Neuron (in vitro differentiated cells): ENCODE measurements around the gene MYDGF.

Experiments
- H2AFZ ChIP-seq: one replicate; pipeline ENCODE4 v1.6.1; 2013; ENCODE audit warnings: low read depth, mild to moderate bottlenecking, inconsistent platforms, low read length, moderate library complexity
- H3K27me3 ChIP-seq: one replicate; pipeline ENCODE4 v1.6.1; 2013; ENCODE audit warnings: low read length; ENCODE audit not compliant: insufficient read depth
- H3K36me3 ChIP-seq: one replicate; pipeline ENCODE4 v1.6.1; 2013; ENCODE audit warnings: low read length; ENCODE audit not compliant: insufficient read depth
- H3K4me1 ChIP-seq: one replicate; pipeline ENCODE4 v1.6.1; 2013; ENCODE audit warnings: low read length; ENCODE audit not compliant: insufficient read depth
- H3K4me3 ChIP-seq: 2 replicates; pipeline ENCODE4 v1.5.1; 2013; ENCODE audit warnings: mild to moderate bottlenecking, low read length, moderate library complexity
- H3K9me3 ChIP-seq: one replicate; pipeline ENCODE4 v1.6.1; 2013; ENCODE audit warnings: low read length

MYDGF gene

GRCh38 chr19:4707956-4708650 is 38.0 kb upstream of the MYDGF start:
- H3K36me3 ChIP-seq = peaks cover 59% of the 10 kb centered on the region
- no peak overlapping the region for H3K4me3 ChIP-seq
- H3K27me3 ChIP-seq = no peaks in the 10 kb centered on the region
- H3K4me1 ChIP-seq = no peaks in the 10 kb centered on the region
- H3K9me3 ChIP-seq = no peaks in the 10 kb centered on the region
- H2AFZ ChIP-seq = no peak overlapping the region

GRCh38 chr19:4707322-4707721 is 37.2 kb upstream of the MYDGF start:
- H3K4me3 ChIP-seq = no peak overlapping the region
- no peaks in the 10 kb centered on the region for H3K27me3 ChIP-seq
- no peak overlapping the region for H2AFZ ChIP-seq
- no peaks in the 10 kb centered on the region for H3K9me3 ChIP-seq
- peaks cover 56% of the 10 kb centered on the region for H3K36me3 ChIP-seq
- no peaks in the 10 kb centered on the region for H3K4me1 ChIP-seq

GRCh38 chr19:4705413-4706131 is 35.4 kb upstream of the MYDGF start:
- peaks cover 58% of the 10 kb centered on the region for H3K36me3 ChIP-seq
- no peaks in the 10 kb centered on the region for H3K4me1 ChIP-seq
- no peaks in the 10 kb centered on the region for H3K9me3 ChIP-seq
- no peak overlapping the region for H2AFZ ChIP-seq
- H3K4me3 ChIP-seq = no peak overlapping the region
- H3K27me3 ChIP-seq = no peaks in the 10 kb centered on the region

GRCh38 chr19:4704317-4704673 is 34.2 kb upstream of the MYDGF start:
- Histone ChIP-seq H3K9me3 (no peaks in the 10 kb centered on the region), H3K36me3 (peaks cover 59% of the 10 kb centered on the region), H3K4me3 (no peak overlapping the region), H3K4me1 (no peaks in the 10 kb centered on the region), H2AFZ (no peak overlapping the region), H3K27me3 (no peaks in the 10 kb centered on the region)

- peaks cover 60% of the 10 kb centered on the region for H3K36me3 ChIP-seq
- no peak overlapping the region for H3K4me3 ChIP-seq
- no peak overlapping the region for H2AFZ ChIP-seq
- H3K9me3 ChIP-seq = no peaks in the 10 kb centered on the region
- H3K27me3 ChIP-seq = no peaks in the 10 kb centered on the region
- H3K4me1 ChIP-seq = no peaks in the 10 kb centered on the region
Measured at GRCh38 chr19:4703671-4704316, 33.7 kb upstream of the MYDGF start.

GRCh38 chr19:4702764-4703163 is 32.6 kb upstream of the MYDGF start:
- peaks cover 66% of the 10 kb centered on the region for H3K36me3 ChIP-seq
- H3K4me1 ChIP-seq = no peaks in the 10 kb centered on the region
- H3K27me3 ChIP-seq = no peaks in the 10 kb centered on the region
- no peaks in the 10 kb centered on the region for H3K9me3 ChIP-seq
- no peak overlapping the region for H3K4me3 ChIP-seq
- no peak overlapping the region for H2AFZ ChIP-seq

GRCh38 chr19:4701557-4701956 is 31.4 kb upstream of the MYDGF start:
- Histone ChIP-seq H3K27me3 (no peaks in the 10 kb centered on the region), H2AFZ (no peak overlapping the region), H3K36me3 (peaks cover 73% of the 10 kb centered on the region)

GRCh38 chr19:4700693-4700970 is 30.5 kb upstream of the MYDGF start:
- Histone ChIP-seq H3K36me3 (peaks cover 70% of the 10 kb centered on the region), H3K4me1 (no peaks in the 10 kb centered on the region)

More at GRCh38 chr19:4701557-4701956, 31.4 kb upstream of the MYDGF start:
- Histone ChIP-seq H3K4me1 (no peaks in the 10 kb centered on the region), H3K4me3 (no peak overlapping the region), H3K9me3 (no peaks in the 10 kb centered on the region)

GRCh38 chr19:4699826-4700692 is 29.9 kb upstream of the MYDGF start:
- Histone ChIP-seq H2AFZ (no peak overlapping the region), H3K36me3 (peaks cover 71% of the 10 kb centered on the region), H3K27me3 (no peaks in the 10 kb centered on the region), H3K4me1 (no peaks in the 10 kb centered on the region), H3K4me3 (no peak overlapping the region), H3K9me3 (no peaks in the 10 kb centered on the region)

More at GRCh38 chr19:4700693-4700970, 30.5 kb upstream of the MYDGF start:
- Histone ChIP-seq H3K4me3 (no peak overlapping the region), H2AFZ (no peak overlapping the region), H3K9me3 (no peaks in the 10 kb centered on the region), H3K27me3 (no peaks in the 10 kb centered on the region)

- Histone ChIP-seq H2AFZ (no peak overlapping the region), H3K4me3 (no peak overlapping the region), H3K36me3 (peaks cover 81% of the 10 kb centered on the region), H3K4me1 (no peaks in the 10 kb centered on the region), H3K27me3 (no peaks in the 10 kb centered on the region), H3K9me3 (no peaks in the 10 kb centered on the region)
Measured at GRCh38 chr19:4697304-4697703, 27.2 kb upstream of the MYDGF start.

GRCh38 chr19:4695224-4695731 is 25.1 kb upstream of the MYDGF start:
- no peak overlapping the region for H3K4me3 ChIP-seq

GRCh38 chr19:4694211-4694987 is 24.3 kb upstream of the MYDGF start:
- H3K36me3 ChIP-seq = peaks cover 70% of the 10 kb centered on the region
- no peaks in the 10 kb centered on the region for H3K4me1 ChIP-seq
- no peaks in the 10 kb centered on the region for H3K9me3 ChIP-seq
- H3K27me3 ChIP-seq = no peaks in the 10 kb centered on the region
- H2AFZ ChIP-seq = no peak overlapping the region
- no peak overlapping the region for H3K4me3 ChIP-seq

More at GRCh38 chr19:4695224-4695731, 25.1 kb upstream of the MYDGF start:
- H3K36me3 ChIP-seq = peaks cover 76% of the 10 kb centered on the region
- no peak overlapping the region for H2AFZ ChIP-seq
- H3K4me1 ChIP-seq = no peaks in the 10 kb centered on the region
- no peaks in the 10 kb centered on the region for H3K9me3 ChIP-seq
- H3K27me3 ChIP-seq = no peaks in the 10 kb centered on the region
